HepG2 (cell line): ENCODE data around the gene POMGNT2. TPM values are rescaled to one million over a fixed set of nuclear protein-coding genes. Genes with fewer than 3 reads are reported as not detected.

Experiments
- ATAC-seq: fragments of 200-7000 bp; cut with Tn5 transposase; 3 replicates; pipeline ENCODE4 v1.9.1; 2020; ENCODE audit warnings: mild to moderate bottlenecking, moderate library complexity
- BruUV-seq: library from RNA; stranded (reverse); fragments of 400-500 nt; replicated peaks from 2 replicates; lab custom pipeline; 2021; lab: Mats Ljungman, UMichigan
- CTCF ChIA-PET: fragments of 300-600 bp; formaldehyde crosslinking; extraction: SDS; loops from one replicate; lab custom pipeline; 2021; ENCODE audit warnings: low total read pairs, inconsistent platforms, low intra/inter-chr PET ratio; lab: Yijun Ruan, JAX
- POLR2A ChIA-PET: fragments of 350-600 bp; sonication (Branson Sonifier 250); formaldehyde crosslinking; loops from one replicate; lab custom pipeline; 2020; ENCODE audit warnings: antibody characterized with exemption, inconsistent platforms; lab: Yijun Ruan, JAX
- DNase-seq: peaks from one replicate; pipeline ENCODE4 v3.0.0-alpha.2; 2015; ENCODE audit warnings: low spot score
- FAIRE-seq: peaks from 3 replicates; lab custom pipeline; 2011; peaks lifted over from hg19 to GRCh38; lab: Jason Lieb, UNC
- H2AFZ ChIP-seq: one replicate; pipeline ENCODE4 v1.6.1; 2011; ENCODE audit warnings: low read length, inconsistent platforms
- H3K27ac ChIP-seq: fragments of 300-600 bp; 3 replicates; pipeline ENCODE4 v1.8.0; 2011; ENCODE audit warnings: mixed run types, mild to moderate bottlenecking, mixed read lengths, low read length, inconsistent platforms; ENCODE audit not compliant: insufficient read depth; ENCODE audit errors: extremely low read length
- H3K27me3 ChIP-seq, 2 experiments: fragments of 200-600 bp in 1 of 2; 2 replicates in 1 of 2; 3 replicates in 1 of 2; pipeline versions ENCODE4 v1.6.0 to v1.8.0; 2011; ENCODE audit warnings: low read length in 2 of 2, mild to moderate bottlenecking in 2 of 2, moderate library complexity in 2 of 2, inconsistent platforms in 1 of 2; ENCODE audit not compliant: insufficient read depth in 2 of 2, control insufficient read depth in 1 of 2
- H3K36me3 ChIP-seq, 2 experiments: fragments of 200-600 bp in 1 of 2; replicated peaks in 1 of 2; 2 replicates in 1 of 2; 3 replicates in 1 of 2; pipeline versions ENCODE4 v1.5.1 to v1.8.0; 2011; ENCODE audit warnings: low read length in 2 of 2, inconsistent platforms in 1 of 2; ENCODE audit not compliant: insufficient read depth in 2 of 2, control insufficient read depth in 1 of 2
- H3K4me1 ChIP-seq: 2 replicates; pipeline ENCODE4 v1.5.1; 2012; ENCODE audit warnings: low read length, inconsistent platforms; ENCODE audit not compliant: insufficient read depth
- H3K4me2 ChIP-seq: 2 replicates; pipeline ENCODE4 v1.6.0; 2011; ENCODE audit warnings: low read depth, low read length, inconsistent platforms
- H3K4me3 ChIP-seq, 3 experiments: fragments of 200-600 bp in 1 of 3; sonication (generic), shearing (Covaris generic) in 1 of 3; replicated peaks in 1 of 3; 2 replicates each; pipeline ENCODE4 v1.5.1; 2011 to 2016; ENCODE audit warnings: low read length in 3 of 3, inconsistent platforms in 2 of 3, low read depth in 2 of 3, mild to moderate bottlenecking in 2 of 3, control low read depth in 1 of 3, mixed read lengths in 1 of 3; ENCODE audit not compliant: insufficient read depth in 1 of 3
- H3K79me2 ChIP-seq: one replicate; pipeline ENCODE4 v1.6.1; 2011; ENCODE audit warnings: low read length, inconsistent platforms; ENCODE audit not compliant: insufficient read depth
- H3K9ac ChIP-seq: 2 replicates; pipeline ENCODE4 v1.6.0; 2011; ENCODE audit warnings: mild to moderate bottlenecking, low read depth, low read length, inconsistent platforms; ENCODE audit not compliant: insufficient read depth
- H3K9me3 ChIP-seq: 2 replicates; pipeline ENCODE4 v1.5.1; 2012; ENCODE audit warnings: mild to moderate bottlenecking, low read length
- H4K20me1 ChIP-seq: 2 replicates; pipeline ENCODE4 v1.6.0; 2011; ENCODE audit warnings: inconsistent platforms, mild to moderate bottlenecking, low read length, moderate library complexity; ENCODE audit not compliant: insufficient read depth
- BRCA1 ChIP-seq: sonication (generic); formaldehyde crosslinking; IDR thresholded peaks from 2 replicates; pipeline ENCODE4 v1.4.0; 2020; ENCODE audit warnings: missing genetic modification reagents
- MAFK ChIP-seq, 2 experiments: IDR thresholded peaks in 1 of 2; conservative IDR thresholded peaks in 1 of 2; 2 replicates each; pipeline ENCODE4 v1.6.1; 2011; ENCODE audit warnings: improper control_type of control experiment in 2 of 2, low read length in 2 of 2
- NFE2L2 ChIP-seq: fragments of 150-350 bp; IDR thresholded peaks from 2 replicates; pipeline ENCODE4 v1.6.1; 2014; ENCODE audit warnings: low read length
- ZBED4 ChIP-seq: sonication (generic); formaldehyde crosslinking; IDR thresholded peaks from 2 replicates; pipeline ENCODE4 v1.4.0; 2020; ENCODE audit warnings: missing genetic modification reagents, borderline replicate concordance
- ZNF251 ChIP-seq: sonication (generic); formaldehyde crosslinking; IDR thresholded peaks from 2 replicates; pipeline ENCODE4 v1.9.0; 2021; ENCODE audit warnings: mild to moderate bottlenecking, missing genetic modification reagents
- ZNF292 ChIP-seq: sonication (generic); formaldehyde crosslinking; IDR thresholded peaks from 2 replicates; pipeline ENCODE4 v1.8.1; 2022; ENCODE audit warnings: mild to moderate bottlenecking, low read depth, missing genetic modification reagents, borderline replicate concordance
- ZNF629 ChIP-seq: sonication (generic); formaldehyde crosslinking; conservative IDR thresholded peaks from 2 replicates; pipeline ENCODE4 v1.5.0; 2020; ENCODE audit warnings: missing genetic modification reagents
- ZNF720 ChIP-seq: sonication (generic); formaldehyde crosslinking; IDR thresholded peaks from 2 replicates; pipeline ENCODE4 v1.4.0; 2020; ENCODE audit warnings: missing genetic modification reagents
- ZSCAN29 ChIP-seq: sonication (generic); formaldehyde crosslinking; conservative IDR thresholded peaks from 2 replicates; pipeline ENCODE4 v1.4.0; 2020; ENCODE audit warnings: mild to moderate bottlenecking, missing genetic modification reagents
- WGBS: methylation state at CpG from one replicate; pipeline ENCODE4 v1.1.6; 2017; ENCODE audit warnings: low lambda C conversion rate; 5-methylcytosine and 5-hydroxymethylcytosine counted together
- in situ Hi-C: cut with HindIII; loops from 2 replicates; pipeline ENCODE4 v1.10.0; 2017; ENCODE audit warnings: low pct_unique_long_range_greater_than_20kb; ENCODE audit not compliant: extremely low pct_ligation_motif_present
- intact Hi-C: fragments of 100-400 bp; cut with micrococcal nuclease; formaldehyde crosslinking; loops from one replicate; pipeline ENCODE4 v1.10.0; 2022; ENCODE audit not compliant: unreplicated experiment
- polyA plus RNA-seq, 8 experiments: library from polyadenylated mRNA; depleted of rRNA in 3 of 8; stranded (reverse) in 7 of 8; unstranded in 1 of 8; fragments of >200 nt; fragmentation: Illumina TruSeq in 4 of 8; extraction: Trizol in 4 of 8; gene quantifications; 2 replicates each; pipeline versions ENCODE4 v1.2.1 to v1.2.3, GENCODE V29; 2011 to 2016; ENCODE audit warnings: low read depth in 4 of 8, missing spikeins in 1 of 8, mixed read lengths in 1 of 8; ENCODE audit not compliant: insufficient read depth in 1 of 8
- total RNA-seq, 5 experiments: library from RNA; depleted of rRNA; stranded (reverse); fragments of >200 nt; fragmentation: Illumina TruSeq; extraction: Trizol; gene quantifications; 2 replicates each; pipeline ENCODE4 v1.2.3, GENCODE V29; 2016; ENCODE audit warnings: low read depth in 1 of 5
- TF ChIP-seq, protein P1 (sequence below): IDR thresholded peaks from 2 replicates; pipeline ENCODE4 v1.6.1; 2016; ENCODE audit warnings: low read depth, borderline replicate concordance

The POMGNT2 gene
- total and polyA plus RNA-seq, 2 of the 13 experiments (the other 11 are each of a cell fraction or from before 2014, with no cell fraction given), result 10.5 to 12.4 TPM

- H3K4me3 ChIP-seq, result no peak overlapping the region
- FAIRE-seq, result no peak
- H3K79me2 ChIP-seq, result no peaks in the 10 kb centered on the region
- DNase-seq, result no peak
- BruUV-seq, result no TSS peak
- H2AFZ ChIP-seq, result no peak overlapping the region
- no peak overlapping the region for H3K27ac ChIP-seq
- no peak overlapping the region for H3K4me2 ChIP-seq
- H3K9me3 ChIP-seq, result no peaks in the 10 kb centered on the region
- intact Hi-C loops, result no loop called here
- in situ Hi-C loops, result no loop called here
- 14% methylated on average over 7 of the region's 7 CpGs for WGBS
- ChIA-PET POLR2A (no interaction called here), CTCF (no interaction called here)
- H4K20me1 ChIP-seq, result no peaks in the 10 kb centered on the region
- ATAC-seq, result no peak
- TF ChIP-seq ZNF629 (CRISPR knock-in tag) (no peak), ZNF720 (no peak), MAFK (conservative IDR thresholded peaks at IDR 0.05 in 1 of 2, IDR thresholded peaks at IDR 0.05 in 1 of 2; ENCODE audit: low read length in 2 of 2) (0 out of 4 replicates have a peak, but pooled peaks of 1 of the 2 experiments have one; percentile 1), BRCA1 (CRISPR knock-in tag) (no peak), ZNF292 (no peak), NFE2L2 (0 out of 2 replicates have a peak, but pooled peaks have one; percentile 48), ZSCAN29 (CRISPR knock-in tag) (no peak), ZBED4 (CRISPR knock-in tag) (no peak), ZNF251 (CRISPR knock-in tag) (no peak)
- TF ChIP-seq, protein P1, sequence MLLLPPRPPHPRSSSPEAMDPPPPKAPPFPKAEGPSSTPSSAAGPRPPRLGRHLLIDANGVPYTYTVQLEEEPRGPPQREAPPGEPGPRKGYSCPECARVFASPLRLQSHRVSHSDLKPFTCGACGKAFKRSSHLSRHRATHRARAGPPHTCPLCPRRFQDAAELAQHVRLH (CRISPR knock-in tag), result no peak
- H3K4me1 ChIP-seq, result peaks cover 39% of the 10 kb centered on the region
- H3K27me3 ChIP-seq, result peaks cover 0 to 8% of the 10 kb centered on the region in 2 experiments; a peak in 2 of 5 replicates
- H3K9ac ChIP-seq, result no peak overlapping the region
- no peaks in the 10 kb centered on the region for H3K36me3 ChIP-seq
Observed at GRCh38 chr3:43144761-43145490, 39.0 kb upstream of the POMGNT2 start.
